Astrocyte (in vitro differentiated cells and primary cell): ENCODE data around the gene SAMSN1. TPM values are rescaled to one million over a fixed set of nuclear protein-coding genes. Genes with fewer than 3 reads are reported as not detected.

Experiments used
- DNase-seq: peaks from one replicate; pipeline ENCODE4 v3.0.0-alpha.2; 2010; ENCODE audit warnings: low read depth
- FAIRE-seq: peaks from 2 replicates; lab custom pipeline; 2011; peaks lifted over from hg19 to GRCh38; lab: Jason Lieb, UNC
- H2AFZ ChIP-seq: 2 replicates; pipeline ENCODE4 v1.6.0; 2012; ENCODE audit warnings: low read depth, low read length, inconsistent platforms
- H3K27ac ChIP-seq: 2 replicates; pipeline ENCODE4 v1.5.1; 2011; ENCODE audit warnings: low read depth, low read length, inconsistent platforms
- H3K27me3 ChIP-seq: 2 replicates; pipeline ENCODE4 v1.6.0; 2011; ENCODE audit warnings: low read length, inconsistent platforms; ENCODE audit not compliant: insufficient read depth
- H3K36me3 ChIP-seq: 2 replicates; pipeline ENCODE4 v1.5.1; 2011; ENCODE audit warnings: low read length, inconsistent platforms; ENCODE audit not compliant: insufficient read depth
- H3K4me1 ChIP-seq: 2 replicates; pipeline ENCODE4 v1.5.1; 2011; ENCODE audit warnings: low read length, inconsistent platforms; ENCODE audit not compliant: insufficient read depth
- H3K4me2 ChIP-seq: 2 replicates; pipeline ENCODE4 v1.6.0; 2012; ENCODE audit warnings: low read length, inconsistent platforms
- H3K4me3 ChIP-seq: 2 replicates; pipeline ENCODE4 v1.5.1; 2011; ENCODE audit warnings: low read depth, mild to moderate bottlenecking, low read length, inconsistent platforms; ENCODE audit not compliant: insufficient read depth
- H3K79me2 ChIP-seq: 2 replicates; pipeline ENCODE4 v1.6.0; 2012; ENCODE audit warnings: mild to moderate bottlenecking, low read length, inconsistent platforms; ENCODE audit not compliant: insufficient read depth
- H3K9ac ChIP-seq: 2 replicates; pipeline ENCODE4 v1.6.0; 2012; ENCODE audit warnings: mild to moderate bottlenecking, low read length, inconsistent platforms
- H3K9me3 ChIP-seq: 2 replicates; pipeline ENCODE4 v1.5.1; 2012; ENCODE audit warnings: low read depth, mild to moderate bottlenecking, low read length, inconsistent platforms; ENCODE audit not compliant: insufficient read depth
- H4K20me1 ChIP-seq: 2 replicates; pipeline ENCODE4 v1.6.0; 2012; ENCODE audit warnings: low read length, inconsistent platforms; ENCODE audit not compliant: insufficient read depth
- H3K27ac Mint-ChIP-seq: one replicate; pipeline ENCODE4 v1.8.0; 2021; ENCODE audit warnings: mild to moderate bottlenecking, mixed read lengths; ENCODE audit not compliant: unreplicated experiment
- H3K27me3 Mint-ChIP-seq: one replicate; pipeline ENCODE4 v1.8.0; 2021; ENCODE audit warnings: low read depth, mixed read lengths; ENCODE audit not compliant: unreplicated experiment
- H3K36me3 Mint-ChIP-seq: one replicate; pipeline ENCODE4 v1.8.0; 2021; ENCODE audit warnings: low read depth, mixed read lengths; ENCODE audit not compliant: unreplicated experiment
- H3K4me1 Mint-ChIP-seq: one replicate; pipeline ENCODE4 v1.8.0; 2021; ENCODE audit warnings: low read depth, mixed read lengths; ENCODE audit not compliant: unreplicated experiment
- H3K4me3 Mint-ChIP-seq: one replicate; pipeline ENCODE4 v1.8.0; 2021; ENCODE audit warnings: mild to moderate bottlenecking, moderate library complexity, mixed read lengths; ENCODE audit not compliant: unreplicated experiment
- H3K9me3 Mint-ChIP-seq: one replicate; pipeline ENCODE4 v1.8.0; 2021; ENCODE audit warnings: mild to moderate bottlenecking, mixed read lengths; ENCODE audit not compliant: unreplicated experiment
- CTCF ChIP-seq: IDR thresholded peaks from 2 replicates; pipeline ENCODE4 v1.5.1; 2011; ENCODE audit warnings: low read depth, mild to moderate bottlenecking, inconsistent platforms, low read length, moderate library complexity; ENCODE audit not compliant: insufficient read depth
- EZH2 ChIP-seq: IDR thresholded peaks from 2 replicates; pipeline ENCODE4 v1.6.1; 2012; ENCODE audit warnings: mild to moderate bottlenecking, low read length, inconsistent platforms; ENCODE audit not compliant: insufficient read depth
- total RNA-seq: library from RNA; stranded (reverse); gene quantifications from 2 replicates; pipeline ENCODE4 v1.2.1, GENCODE V29; 2021

SAMSN1 gene
- total RNA-seq, 1 donor from 2014 or later = 0.09 TPM

- no peak overlapping the region for H2AFZ ChIP-seq
- TF ChIP-seq CTCF (no peak), EZH2 (no peak)
Measured at GRCh38 chr21:14581902-14582457, 35.9 kb upstream of the SAMSN1 start.

GRCh38 chr21:14573244-14573643, 27.1 kb upstream of the SAMSN1 start:
- FAIRE-seq (no peak), DNase-seq (no peak)
- H3K4me2 ChIP-seq = no peak overlapping the region
- H2AFZ ChIP-seq = no peak overlapping the region
- H3K36me3 Mint-ChIP-seq = no peaks in the 10 kb centered on the region
- H3K4me1 ChIP-seq = no peaks in the 10 kb centered on the region
- no peaks in the 10 kb centered on the region for H3K4me1 Mint-ChIP-seq
- H3K4me3 ChIP-seq = no peak overlapping the region
- H3K9me3 ChIP-seq = no peaks in the 10 kb centered on the region
- no peak overlapping the region for H3K27ac ChIP-seq
- H4K20me1 ChIP-seq = no peaks in the 10 kb centered on the region
- no peak overlapping the region for H3K9ac ChIP-seq
- no peak overlapping the region for H3K27ac Mint-ChIP-seq
- TF ChIP-seq EZH2 (no peak), CTCF (no peak)
- H3K27me3 ChIP-seq = no peaks in the 10 kb centered on the region
- H3K4me3 Mint-ChIP-seq = no peak overlapping the region
- no peaks in the 10 kb centered on the region for H3K36me3 ChIP-seq
- no peaks in the 10 kb centered on the region for H3K27me3 Mint-ChIP-seq
- no peaks in the 10 kb centered on the region for H3K9me3 Mint-ChIP-seq
- no peaks in the 10 kb centered on the region for H3K79me2 ChIP-seq

More at GRCh38 chr21:14581902-14582457, 35.9 kb upstream of the SAMSN1 start:
- Histone ChIP-seq H3K9ac (no peak overlapping the region), H3K36me3 (no peaks in the 10 kb centered on the region), H3K4me1 (no peaks in the 10 kb centered on the region), H3K4me2 (no peak overlapping the region), H4K20me1 (no peaks in the 10 kb centered on the region), H3K9me3 (no peaks in the 10 kb centered on the region), H3K27ac (no peak overlapping the region), H3K27me3 (no peaks in the 10 kb centered on the region), H3K79me2 (no peaks in the 10 kb centered on the region), H3K4me3 (no peak overlapping the region)
- Mint-ChIP-seq H3K36me3 (no peaks in the 10 kb centered on the region), H3K4me1 (no peaks in the 10 kb centered on the region), H3K27ac (no peak overlapping the region), H3K27me3 (no peaks in the 10 kb centered on the region), H3K4me3 (no peak overlapping the region), H3K9me3 (no peaks in the 10 kb centered on the region)
- FAIRE-seq = no peak
- DNase-seq = no peak

GRCh38 chr21:14572204-14572780, 26.2 kb upstream of the SAMSN1 start:
- Histone ChIP-seq H3K27me3 (no peaks in the 10 kb centered on the region), H4K20me1 (no peaks in the 10 kb centered on the region), H3K9ac (no peak overlapping the region), H3K4me2 (no peak overlapping the region), H3K36me3 (no peaks in the 10 kb centered on the region), H3K27ac (no peak overlapping the region), H3K4me1 (no peaks in the 10 kb centered on the region), H3K4me3 (no peak overlapping the region), H3K9me3 (no peaks in the 10 kb centered on the region), H3K79me2 (no peaks in the 10 kb centered on the region), H2AFZ (no peak overlapping the region)
- Mint-ChIP-seq H3K4me3 (no peak overlapping the region), H3K36me3 (no peaks in the 10 kb centered on the region), H3K27ac (no peak overlapping the region), H3K9me3 (no peaks in the 10 kb centered on the region), H3K27me3 (no peaks in the 10 kb centered on the region), H3K4me1 (no peaks in the 10 kb centered on the region)
- no peak for FAIRE-seq
- TF ChIP-seq CTCF = no peak
- TF ChIP-seq EZH2 = no peak
- no peak for DNase-seq
